SK-N-SH treated with all-trans-retinoic acid at 6 μM for 48 hours (cell line): ENCODE data around the gene BACH2.

Experiments
- ARNTL ChIP-seq: fragments of 450-650 bp; formaldehyde crosslinking; IDR thresholded peaks from 2 replicates; pipeline ENCODE4 v1.5.0; 2020; ENCODE audit warnings: low read depth, mild to moderate bottlenecking, moderate library complexity, borderline replicate concordance
- BACH2 ChIP-seq: fragments of 250-450 bp; sonication (Bioruptor Pico); IDR thresholded peaks from 2 replicates; pipeline ENCODE4 v1.9.0; 2021; ENCODE audit warnings: mild to moderate bottlenecking, borderline replicate concordance
- GLIS3 ChIP-seq: fragments of 250-450 bp; sonication (Bioruptor Pico); IDR thresholded peaks from 2 replicates; pipeline ENCODE4 v1.5.0; 2020; ENCODE audit warnings: mild to moderate bottlenecking, moderate library complexity
- ISL1 ChIP-seq: fragments of 250-450 bp; sonication (Bioruptor Pico); IDR thresholded peaks from 2 replicates; pipeline ENCODE4 v2.1.2; 2022; ENCODE audit warnings: mild to moderate bottlenecking, moderate library complexity
- RARB ChIP-seq: fragments of 250-450 bp; sonication (Bioruptor Pico); IDR thresholded peaks from 2 replicates; pipeline ENCODE4 v1.8.0; 2021; ENCODE audit warnings: mild to moderate bottlenecking, moderate library complexity
- ZFP3 ChIP-seq: fragments of 250-450 bp; sonication (Bioruptor Pico); IDR thresholded peaks from 2 replicates; pipeline ENCODE4 v1.5.0; 2020; ENCODE audit warnings: mild to moderate bottlenecking, moderate library complexity
- ZNF8 ChIP-seq: fragments of 450-650 bp; formaldehyde crosslinking; IDR thresholded peaks from 2 replicates; pipeline ENCODE4 v1.5.0; 2020; ENCODE audit warnings: mild to moderate bottlenecking, moderate library complexity
- TF ChIP-seq, protein P1 (sequence below): fragments of 250-450 bp; sonication (Bioruptor Pico); IDR thresholded peaks from 2 replicates; pipeline ENCODE4 v1.8.0; 2020; ENCODE audit warnings: mild to moderate bottlenecking, moderate library complexity, borderline replicate concordance
- TF ChIP-seq, protein P2 (sequence below): fragments of 250-450 bp; sonication (Bioruptor Pico); IDR thresholded peaks from 2 replicates; pipeline ENCODE4 v1.8.0; 2021; ENCODE audit warnings: low read depth, mild to moderate bottlenecking, moderate library complexity, borderline replicate concordance

- TF ChIP-seq BACH2 (CRISPR knock-in tag) (no peak), RARB (CRISPR knock-in tag) (no peak), GLIS3 (CRISPR knock-in tag) (no peak), ISL1 (no peak), ARNTL (CRISPR knock-in tag) (no peak), ZFP3 (CRISPR knock-in tag) (no peak), ZNF8 (no peak)
- TF ChIP-seq, protein P1, sequence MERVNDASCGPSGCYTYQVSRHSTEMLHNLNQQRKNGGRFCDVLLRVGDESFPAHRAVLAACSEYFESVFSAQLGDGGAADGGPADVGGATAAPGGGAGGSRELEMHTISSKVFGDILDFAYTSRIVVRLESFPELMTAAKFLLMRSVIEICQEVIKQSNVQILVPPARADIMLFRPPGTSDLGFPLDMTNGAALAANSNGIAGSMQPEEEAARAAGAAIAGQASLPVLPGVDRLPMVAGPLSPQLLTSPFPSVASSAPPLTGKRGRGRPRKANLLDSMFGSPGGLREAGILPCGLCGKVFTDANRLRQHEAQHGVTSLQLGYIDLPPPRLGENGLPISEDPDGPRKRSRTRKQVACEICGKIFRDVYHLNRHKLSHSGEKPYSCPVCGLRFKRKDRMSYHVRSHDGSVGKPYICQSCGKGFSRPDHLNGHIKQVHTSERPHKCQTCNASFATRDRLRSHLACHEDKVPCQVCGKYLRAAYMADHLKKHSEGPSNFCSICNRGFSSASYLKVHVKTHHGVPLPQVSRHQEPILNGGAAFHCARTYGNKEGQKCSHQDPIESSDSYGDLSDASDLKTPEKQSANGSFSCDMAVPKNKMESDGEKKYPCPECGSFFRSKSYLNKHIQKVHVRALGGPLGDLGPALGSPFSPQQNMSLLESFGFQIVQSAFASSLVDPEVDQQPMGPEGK (CRISPR knock-in tag), result no peak
- TF ChIP-seq, protein P2, sequence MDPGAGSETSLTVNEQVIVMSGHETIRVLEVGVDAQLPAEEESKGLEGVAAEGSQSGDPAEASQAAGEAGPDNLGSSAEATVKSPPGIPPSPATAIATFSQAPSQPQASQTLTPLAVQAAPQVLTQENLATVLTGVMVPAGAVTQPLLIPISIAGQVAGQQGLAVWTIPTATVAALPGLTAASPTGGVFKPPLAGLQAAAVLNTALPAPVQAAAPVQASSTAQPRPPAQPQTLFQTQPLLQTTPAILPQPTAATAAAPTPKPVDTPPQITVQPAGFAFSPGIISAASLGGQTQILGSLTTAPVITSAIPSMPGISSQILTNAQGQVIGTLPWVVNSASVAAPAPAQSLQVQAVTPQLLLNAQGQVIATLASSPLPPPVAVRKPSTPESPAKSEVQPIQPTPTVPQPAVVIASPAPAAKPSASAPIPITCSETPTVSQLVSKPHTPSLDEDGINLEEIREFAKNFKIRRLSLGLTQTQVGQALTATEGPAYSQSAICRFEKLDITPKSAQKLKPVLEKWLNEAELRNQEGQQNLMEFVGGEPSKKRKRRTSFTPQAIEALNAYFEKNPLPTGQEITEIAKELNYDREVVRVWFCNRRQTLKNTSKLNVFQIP, result no peak
Observed at GRCh38 chr6:90233994-90234393, 62.6 kb downstream of the BACH2 start.
